ENCODE measurements around the gene C19orf25.
"Not testable (repeated sequence)": the region's sequence is repeated elsewhere in the genome, so short reads cannot be mapped to it uniquely, and the experiment has no call there.

Gene C19orf25

GRCh38 chr19:1501200-1501595 lies 22.2 kb upstream of the C19orf25 start:
- DNase-seq (ENCODE audit: low read depth): no peak
- no peak for TF ChIP-seq CTCF (conservative IDR thresholded peaks at IDR 0.05; ENCODE audit: low read depth, low read length)
- no peak overlapping the region for H3K4me3 ChIP-seq (ENCODE audit: low read length)

- H3K4me3 ChIP-seq (ENCODE audit: low read length); DNase-seq (ENCODE audit: low read depth): not testable (repeated sequence)
Observed at GRCh38 chr19:1499231-1499630, 20.2 kb upstream of the C19orf25 start.

- no peak overlapping the region for H3K4me3 ChIP-seq (ENCODE audit: low read length)
- DNase-seq (ENCODE audit: low read depth): no peak
- no peak for TF ChIP-seq CTCF (conservative IDR thresholded peaks at IDR 0.05; ENCODE audit: low read depth, low read length)
Observed at GRCh38 chr19:1497578-1498235, 18.7 kb upstream of the C19orf25 start.

- no peak for TF ChIP-seq CTCF (conservative IDR thresholded peaks at IDR 0.05; ENCODE audit: low read depth, low read length)
- H3K4me3 ChIP-seq (ENCODE audit: low read length): no peak overlapping the region
Observed at GRCh38 chr19:1496714-1497577, 17.9 kb upstream of the C19orf25 start.

GRCh38 chr19:1495799-1496713 lies 17.0 kb upstream of the C19orf25 start:
- H3K4me3 ChIP-seq (ENCODE audit: low read length): no peak overlapping the region
- DNase-seq (ENCODE audit: low read depth): no peak
- no peak for TF ChIP-seq CTCF (conservative IDR thresholded peaks at IDR 0.05; ENCODE audit: low read depth, low read length)

More at GRCh38 chr19:1496714-1497577, 17.9 kb upstream of the C19orf25 start:
- no peak for DNase-seq (ENCODE audit: low read depth)

- TF ChIP-seq CTCF (conservative IDR thresholded peaks at IDR 0.05; ENCODE audit: low read depth, low read length): no peak
- no peak for DNase-seq (ENCODE audit: low read depth)
- no peak overlapping the region for H3K4me3 ChIP-seq (ENCODE audit: low read length)
Observed at GRCh38 chr19:1495051-1495798, 16.2 kb upstream of the C19orf25 start.
